GM12875 (cell line): Measurements from ENCODE around the gene INAVA.

Source experiments
- H3K4me3 ChIP-seq: one replicate; pipeline ENCODE4 v1.5.1; 2011; ENCODE audit warnings: low read depth, low read length, control low read depth
- TF ChIP-seq, protein P1 (sequence below): IDR thresholded peaks from 2 replicates; pipeline ENCODE4 v1.5.1; 2011; ENCODE audit warnings: low read depth, mild to moderate bottlenecking, control low read depth, inconsistent platforms, low read length, moderate library complexity, borderline replicate concordance; ENCODE audit not compliant: insufficient read depth

The INAVA gene

DNA sequence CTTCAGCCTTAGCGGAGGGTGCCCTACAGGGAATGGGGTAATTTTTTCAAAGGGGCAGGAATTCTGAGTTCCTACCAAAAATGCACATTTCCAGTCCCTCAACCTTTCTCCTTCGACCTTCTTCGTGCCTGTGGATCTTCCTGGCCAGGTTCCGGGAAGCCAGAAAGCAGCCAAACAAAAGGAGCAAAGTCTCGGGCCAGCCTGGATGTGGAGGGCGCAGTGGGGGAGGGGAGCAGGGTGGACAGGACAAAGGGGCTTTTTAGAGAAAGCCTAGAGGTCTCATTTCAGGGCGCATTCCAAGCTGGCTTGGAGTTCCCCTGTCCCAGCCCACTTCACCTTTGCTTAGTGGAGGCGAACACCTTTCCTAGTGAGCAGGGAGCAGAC is 2.9 kb upstream of the INAVA start:
- H3K4me3 ChIP-seq: peak overlapping the region; percentile 93
- TF ChIP-seq, protein P1, sequence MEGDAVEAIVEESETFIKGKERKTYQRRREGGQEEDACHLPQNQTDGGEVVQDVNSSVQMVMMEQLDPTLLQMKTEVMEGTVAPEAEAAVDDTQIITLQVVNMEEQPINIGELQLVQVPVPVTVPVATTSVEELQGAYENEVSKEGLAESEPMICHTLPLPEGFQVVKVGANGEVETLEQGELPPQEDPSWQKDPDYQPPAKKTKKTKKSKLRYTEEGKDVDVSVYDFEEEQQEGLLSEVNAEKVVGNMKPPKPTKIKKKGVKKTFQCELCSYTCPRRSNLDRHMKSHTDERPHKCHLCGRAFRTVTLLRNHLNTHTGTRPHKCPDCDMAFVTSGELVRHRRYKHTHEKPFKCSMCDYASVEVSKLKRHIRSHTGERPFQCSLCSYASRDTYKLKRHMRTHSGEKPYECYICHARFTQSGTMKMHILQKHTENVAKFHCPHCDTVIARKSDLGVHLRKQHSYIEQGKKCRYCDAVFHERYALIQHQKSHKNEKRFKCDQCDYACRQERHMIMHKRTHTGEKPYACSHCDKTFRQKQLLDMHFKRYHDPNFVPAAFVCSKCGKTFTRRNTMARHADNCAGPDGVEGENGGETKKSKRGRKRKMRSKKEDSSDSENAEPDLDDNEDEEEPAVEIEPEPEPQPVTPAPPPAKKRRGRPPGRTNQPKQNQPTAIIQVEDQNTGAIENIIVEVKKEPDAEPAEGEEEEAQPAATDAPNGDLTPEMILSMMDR: no peak

DNA sequence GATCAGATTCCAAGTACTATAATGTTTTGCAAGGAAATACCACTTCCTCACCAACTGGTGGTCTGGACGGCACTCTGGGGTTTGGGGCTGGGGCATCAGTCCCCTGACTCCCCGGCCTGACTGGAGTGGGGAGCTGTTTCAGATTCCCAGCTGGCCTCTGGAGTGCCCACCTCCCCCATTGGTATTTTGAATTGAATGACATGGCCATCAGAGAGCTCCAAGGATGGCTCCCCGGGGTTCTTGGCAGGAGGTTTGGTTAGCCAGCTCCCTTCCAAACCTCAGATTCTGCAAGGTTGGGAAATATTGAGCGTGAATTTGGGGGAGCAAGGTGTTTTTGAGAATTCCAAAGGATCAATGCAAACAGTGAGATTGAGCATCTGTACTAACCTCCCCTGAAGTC is 2.2 kb upstream of the INAVA start:
- TF ChIP-seq, protein P1: no peak
- peak overlapping the region; percentile 93 for H3K4me3 ChIP-seq

DNA sequence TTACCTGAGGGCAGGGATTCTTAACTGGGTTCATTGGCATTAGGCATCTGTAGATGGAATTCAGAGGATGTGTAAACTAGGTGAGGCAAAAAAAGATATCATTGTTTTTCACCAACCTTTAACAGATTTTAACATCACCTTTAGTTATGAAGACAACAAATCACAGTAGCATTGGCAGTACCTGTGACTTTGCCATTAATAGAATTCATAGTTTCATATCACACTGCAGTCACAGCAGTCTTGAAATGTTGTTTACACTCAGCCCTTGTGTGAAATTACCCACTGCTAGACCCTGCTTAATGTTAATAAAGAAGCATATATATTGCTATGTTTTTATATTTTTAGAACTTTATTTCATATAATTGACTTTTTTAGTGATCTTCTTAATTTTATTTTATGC is 1.7 kb upstream of the INAVA start:
- TF ChIP-seq, protein P1: no peak
- peak overlapping the region; percentile 93 for H3K4me3 ChIP-seq

DNA sequence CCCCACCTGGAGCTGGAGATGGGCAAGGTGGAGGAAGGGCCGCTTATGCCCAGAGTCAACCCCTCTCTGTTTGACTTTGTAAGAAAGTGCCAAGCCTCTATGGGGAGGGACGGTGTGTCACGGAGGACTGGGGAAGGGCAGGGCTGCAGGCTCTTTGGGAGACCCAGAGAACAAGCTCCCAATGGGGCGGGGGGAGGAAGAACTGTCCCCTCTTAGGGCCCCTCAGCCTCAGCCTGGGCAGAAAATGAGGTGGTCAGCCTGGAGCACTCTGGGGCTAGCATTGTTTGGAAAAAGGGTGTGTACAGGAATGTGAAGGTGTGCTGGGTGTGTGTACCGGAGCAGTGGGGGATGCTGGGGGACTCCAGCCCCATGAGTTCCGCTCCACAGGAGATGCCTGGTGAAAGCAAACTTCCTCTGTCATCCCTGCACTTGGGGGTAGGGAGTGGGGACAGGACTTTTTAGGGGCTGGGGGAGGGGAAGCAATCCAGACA is 1.2 kb upstream of the INAVA start:
- no peak overlapping the region for H3K4me3 ChIP-seq
- TF ChIP-seq, protein P1: no peak

DNA sequence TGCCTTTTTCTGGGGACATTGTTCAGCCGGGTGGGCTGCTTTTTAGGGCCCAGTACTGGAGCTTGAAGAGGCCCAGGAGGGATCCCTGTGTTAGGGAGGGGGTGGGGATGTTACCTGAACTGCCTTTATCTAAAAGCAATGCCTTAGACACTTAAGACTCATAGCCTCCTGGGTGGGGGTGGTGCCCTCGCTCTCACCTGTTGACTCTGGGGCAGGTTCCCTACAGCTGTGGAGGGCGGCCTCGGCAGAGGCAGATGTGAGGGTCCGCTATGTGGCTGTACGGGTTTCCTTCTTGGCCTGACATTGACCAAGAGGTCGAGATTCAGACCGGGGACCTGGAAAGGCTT is 716 bp downstream of the INAVA start:
- H3K4me3 ChIP-seq: no peak overlapping the region

DNA sequence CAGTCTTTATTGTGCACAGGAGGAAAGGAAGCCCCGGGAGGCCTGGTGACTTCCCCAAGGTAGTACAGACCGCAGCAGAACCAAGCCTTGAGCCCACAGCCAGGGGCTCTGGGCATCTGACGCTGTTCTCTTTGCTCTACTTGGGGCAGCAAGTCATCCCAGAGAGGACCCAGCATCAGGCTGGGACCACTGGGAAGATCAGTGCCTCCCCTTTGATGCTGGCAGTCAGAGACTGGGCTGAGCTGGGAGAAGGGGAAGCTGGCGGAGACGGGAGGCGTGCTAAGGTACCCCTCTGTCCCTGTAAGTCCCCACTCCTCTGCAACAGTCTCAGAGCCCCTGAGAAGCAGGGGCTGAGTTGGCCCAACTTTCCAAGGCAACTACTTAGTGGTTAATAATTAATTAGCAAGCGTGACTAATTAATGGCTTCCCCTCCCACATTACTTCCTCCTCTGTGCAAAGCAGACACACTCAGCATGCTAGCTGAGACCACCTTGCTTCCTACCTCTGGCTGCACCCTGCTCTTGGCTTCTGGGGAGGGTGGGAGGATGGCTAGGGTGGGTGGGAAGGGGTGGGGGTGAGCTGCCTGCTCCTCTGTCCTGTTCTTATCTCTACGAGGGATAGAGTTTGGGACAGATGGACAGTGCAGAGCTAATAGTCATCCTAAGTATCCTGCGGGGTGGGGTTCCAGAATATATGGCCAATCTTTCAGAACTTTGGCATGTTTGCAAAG is 1.3 kb downstream of the INAVA start:
- H3K4me3 ChIP-seq: no peak overlapping the region
- TF ChIP-seq, protein P1: no peak

More for the DNA sequence above, 716 bp downstream of the INAVA start:
- TF ChIP-seq, protein P1: no peak

DNA sequence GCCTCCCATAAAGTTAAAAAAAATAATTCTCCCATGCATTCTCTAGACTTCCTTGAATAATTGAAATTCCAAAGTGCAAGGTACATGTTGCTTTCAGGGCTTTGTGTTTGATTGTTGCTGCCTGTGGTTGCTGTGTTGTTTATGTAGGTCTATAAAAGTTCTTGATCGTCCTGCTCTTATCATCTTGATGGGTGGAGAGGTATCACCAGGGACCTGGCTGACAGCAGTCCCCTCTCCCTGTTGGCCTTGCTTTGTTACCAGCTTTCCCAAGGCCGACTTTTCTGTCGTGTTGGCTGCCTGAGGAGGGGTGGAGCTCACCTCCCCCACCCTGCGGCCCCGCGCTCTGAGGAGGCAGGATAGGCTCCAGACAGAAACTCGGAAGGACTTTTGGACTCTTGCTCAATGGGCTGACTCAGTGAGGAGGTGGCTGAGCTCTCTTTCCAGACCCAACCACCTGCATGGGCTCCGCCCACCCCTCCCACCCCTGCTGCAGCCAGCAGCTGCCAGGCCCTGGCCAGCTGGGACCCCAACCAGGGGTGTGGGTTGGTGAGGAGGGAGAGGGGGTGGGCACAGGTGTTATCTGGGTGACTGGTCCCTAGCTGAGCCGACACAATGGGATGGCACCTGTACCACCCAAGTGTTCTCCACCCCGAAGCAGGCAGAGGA is 2.0 kb downstream of the INAVA start:
- no peak overlapping the region for H3K4me3 ChIP-seq
- TF ChIP-seq, protein P1: no peak
